Stimulated activated CD8-positive, alpha-beta memory T cell treated with anti-CD3 and anti-CD28 coated beads, Interleukin-7, amount 100 ng/mL, for 48 hours (primary cell): ENCODE measurements around the gene COL8A2.

ENCODE experiments used
- DNase-seq, 2 donors: peaks; one replicate each; pipeline ENCODE4 v3.0.0-alpha.2; 2020; ENCODE audit warnings: low read depth in 1 of 2; ENCODE audit errors: extremely low read depth in 1 of 2

The COL8A2 gene

DNA sequence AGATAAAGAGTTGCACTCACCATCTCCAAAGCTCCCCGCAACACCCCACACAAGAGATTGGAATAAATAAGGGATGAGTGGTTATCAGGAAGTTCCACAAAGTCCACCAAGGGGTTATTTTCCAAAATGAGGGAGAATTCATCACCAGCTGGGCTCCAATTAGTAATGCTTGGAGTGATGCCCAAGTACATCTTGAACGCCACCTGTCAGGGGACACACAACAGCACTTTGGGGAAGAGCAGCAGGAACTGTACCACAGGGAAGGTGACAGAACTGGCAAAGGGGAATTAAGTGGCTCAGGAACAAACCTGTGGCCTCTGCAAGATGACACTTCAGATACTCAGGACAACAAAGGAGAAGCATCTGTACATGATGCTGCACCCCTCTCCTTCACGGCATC lies 12.8 kb upstream of the COL8A2 start:
- no peak for DNase-seq

DNA sequence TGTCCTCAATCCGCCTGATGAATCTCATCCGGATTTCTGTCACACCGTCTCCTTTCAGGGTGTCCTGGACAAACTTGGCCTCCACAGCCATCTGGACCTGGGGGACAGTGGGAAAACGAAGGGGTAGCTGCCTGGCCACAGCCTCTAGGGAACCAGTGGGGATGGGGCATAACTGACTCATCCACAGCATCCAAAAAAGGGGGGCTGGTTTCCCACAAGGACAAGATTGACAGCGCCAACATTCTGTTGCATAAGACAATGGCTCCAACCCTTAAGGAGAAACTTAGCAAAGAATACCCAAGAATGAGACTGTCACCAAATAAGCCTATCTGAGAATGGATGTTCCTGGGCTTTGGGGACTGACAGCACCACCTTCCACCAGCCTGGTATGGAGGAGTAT lies 12.2 kb upstream of the COL8A2 start:
- no peak for DNase-seq

DNA sequence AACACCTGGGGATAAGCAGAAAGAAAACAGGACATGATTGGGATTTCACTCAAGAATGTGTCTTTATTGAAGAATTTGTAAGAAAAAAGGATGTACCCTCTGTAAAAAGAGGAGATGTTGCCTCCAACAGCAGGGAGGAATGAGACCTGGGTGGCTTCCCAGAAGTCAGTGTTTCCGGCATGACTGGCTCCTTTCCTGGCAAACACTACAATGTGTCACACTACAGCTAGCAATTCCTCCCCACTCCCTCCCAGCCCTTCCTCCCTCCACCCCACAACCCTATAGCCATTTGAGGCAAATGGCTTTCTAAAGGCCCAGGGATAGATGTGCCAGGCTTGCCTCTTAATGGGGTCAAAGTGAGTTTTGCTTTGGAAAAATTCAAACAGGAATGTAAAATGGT lies 11.5 kb upstream of the COL8A2 start:
- DNase-seq: no peak

DNA sequence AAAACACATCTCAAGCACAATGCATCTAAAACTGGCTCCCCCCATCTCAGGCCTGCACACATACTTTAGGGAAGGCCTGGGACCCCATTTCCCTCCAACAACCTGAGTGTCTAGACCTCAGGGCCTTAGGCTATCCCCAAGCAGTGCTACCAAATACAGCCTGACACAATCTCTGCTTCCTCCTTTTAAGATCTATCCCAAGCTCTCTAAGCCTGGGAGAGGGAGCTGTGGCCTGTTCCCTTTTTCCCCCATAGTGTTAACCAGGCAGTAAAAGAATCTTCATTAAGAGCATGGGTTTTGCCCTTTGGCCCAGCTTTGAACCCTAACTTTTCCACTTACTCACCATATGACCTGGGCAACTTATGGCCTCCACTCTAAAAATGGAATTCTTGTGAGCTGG lies 10.8 kb upstream of the COL8A2 start:
- DNase-seq: no peak

DNA sequence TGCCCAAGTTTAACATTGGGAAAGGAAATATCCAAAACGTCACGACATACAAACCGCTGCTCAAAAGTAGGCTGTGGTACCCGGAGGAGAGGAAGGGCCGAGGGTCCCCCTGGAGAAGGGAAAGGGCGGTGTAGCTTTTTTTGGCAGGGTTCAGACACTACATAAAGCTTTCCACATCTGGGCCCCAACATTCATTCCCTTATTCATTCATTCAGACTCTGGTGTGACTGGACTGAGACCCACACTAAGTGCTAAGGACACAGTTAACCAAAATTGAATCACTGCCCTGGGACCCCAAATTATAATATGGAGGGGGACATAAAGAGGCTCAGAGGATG lies 10.3 kb upstream of the COL8A2 start:
- DNase-seq: no peak

DNA sequence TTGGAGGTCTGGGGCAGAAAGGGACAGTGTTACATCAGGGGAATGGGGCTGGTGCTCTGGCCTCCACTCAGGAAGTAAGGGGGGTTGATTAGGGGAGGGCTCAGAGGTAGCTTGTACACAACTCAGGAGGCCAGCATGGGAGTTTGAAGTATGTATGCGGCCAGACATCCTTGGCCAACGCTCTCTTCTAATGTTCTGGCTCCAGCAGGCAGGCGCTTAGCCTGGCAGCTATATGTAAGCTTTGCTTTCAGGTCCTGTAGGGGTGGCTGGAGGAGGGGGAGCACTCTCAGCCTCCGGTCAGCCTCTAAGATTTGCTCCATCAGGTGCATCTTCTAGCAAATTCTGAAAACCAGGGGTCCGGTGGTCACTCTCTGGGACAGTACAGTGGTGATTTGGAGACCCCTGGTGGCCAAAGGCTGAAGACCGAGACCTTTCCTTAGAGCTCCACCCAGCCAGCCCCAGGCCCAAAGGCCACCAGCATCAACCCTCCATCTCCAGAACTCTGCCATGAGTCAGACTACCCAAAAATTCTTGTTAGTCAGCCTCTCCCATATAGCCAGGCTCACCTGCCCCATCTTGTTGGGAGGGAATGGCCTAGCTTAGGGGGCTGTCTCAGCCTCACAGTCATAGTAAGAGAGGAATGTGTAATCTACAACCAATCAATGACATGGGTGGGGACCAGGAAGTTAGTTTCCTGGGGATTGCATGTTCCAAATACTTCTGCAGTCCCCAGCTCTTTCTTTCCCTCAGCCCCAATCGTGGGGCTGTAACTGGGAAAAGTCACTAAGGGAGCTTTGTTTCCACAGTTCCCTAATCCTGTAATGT lies 9.7 kb upstream of the COL8A2 start:
- DNase-seq: no peak

DNA sequence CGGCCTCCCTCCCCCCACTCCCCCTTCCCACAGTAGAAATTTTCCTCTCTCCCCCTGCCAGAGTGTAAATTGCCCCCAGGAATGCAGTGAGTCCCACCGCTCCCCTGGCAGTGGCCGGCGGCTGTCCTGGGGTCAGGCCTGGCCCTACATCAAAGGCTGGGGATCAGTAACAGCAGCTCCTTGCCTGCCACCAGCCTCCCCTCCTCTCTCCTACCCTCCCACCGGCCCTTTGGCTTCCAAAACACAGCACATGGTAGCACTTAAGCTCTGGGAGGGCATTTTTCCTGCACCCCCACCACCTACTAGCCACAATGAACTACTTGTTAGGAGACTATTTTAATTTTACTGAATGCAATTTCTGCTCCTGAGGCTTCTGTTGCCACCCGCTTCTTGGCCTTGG lies 9.0 kb upstream of the COL8A2 start:
- DNase-seq: no peak

DNA sequence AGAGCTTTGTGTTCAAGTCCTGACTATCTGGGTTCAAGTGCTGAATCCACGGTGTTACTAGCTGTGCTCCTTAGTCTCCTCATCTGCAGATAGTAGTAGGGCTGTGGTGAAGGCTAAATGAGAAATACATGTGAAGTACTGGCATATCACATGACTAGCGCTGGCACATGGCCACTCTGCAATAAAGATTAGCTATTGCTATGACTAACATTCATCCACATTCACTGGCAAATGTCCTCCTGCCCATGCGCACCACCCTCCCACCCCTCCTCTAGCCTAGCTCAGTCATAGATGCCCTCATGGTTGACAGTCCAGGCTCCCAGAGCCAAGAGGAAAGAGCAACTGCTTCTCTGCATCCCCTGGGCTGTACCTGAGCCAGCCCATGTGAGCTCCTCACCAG lies 8.5 kb upstream of the COL8A2 start:
- DNase-seq: no peak

DNA sequence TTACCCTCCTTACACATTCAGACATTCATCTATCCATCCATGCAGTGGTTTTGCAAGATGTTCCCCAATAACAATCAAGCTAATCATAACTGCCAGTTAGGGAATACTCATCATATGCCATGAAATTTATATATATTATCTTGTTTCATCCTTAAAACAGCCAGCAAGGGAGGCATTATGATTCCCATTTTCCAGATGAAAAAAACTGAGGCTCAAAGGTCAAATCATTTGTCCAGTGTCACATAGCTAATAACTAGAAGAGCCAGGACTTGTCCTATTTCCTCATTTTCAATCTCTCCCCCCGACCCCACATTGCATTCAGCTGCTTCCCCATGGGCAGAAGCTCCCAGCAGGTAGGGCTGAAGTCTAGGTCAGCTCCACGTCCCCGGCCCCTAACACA lies 7.0 kb upstream of the COL8A2 start:
- DNase-seq: no peak

DNA sequence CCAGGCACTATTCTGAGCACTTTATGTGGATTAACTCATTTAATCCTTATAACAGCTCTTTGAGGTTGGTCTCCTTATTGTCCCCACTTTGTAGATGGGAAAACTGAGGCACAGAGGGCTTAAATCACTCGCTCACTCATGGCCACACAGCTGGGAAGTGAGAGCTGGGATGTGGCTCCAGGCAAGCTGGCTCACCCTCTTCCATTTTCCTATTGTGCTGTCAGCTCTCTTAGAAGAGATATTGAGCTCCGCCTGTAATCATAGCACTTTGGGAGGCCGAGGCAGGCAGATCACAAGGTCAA lies 3.8 kb upstream of the COL8A2 start:
- DNase-seq: no peak

DNA sequence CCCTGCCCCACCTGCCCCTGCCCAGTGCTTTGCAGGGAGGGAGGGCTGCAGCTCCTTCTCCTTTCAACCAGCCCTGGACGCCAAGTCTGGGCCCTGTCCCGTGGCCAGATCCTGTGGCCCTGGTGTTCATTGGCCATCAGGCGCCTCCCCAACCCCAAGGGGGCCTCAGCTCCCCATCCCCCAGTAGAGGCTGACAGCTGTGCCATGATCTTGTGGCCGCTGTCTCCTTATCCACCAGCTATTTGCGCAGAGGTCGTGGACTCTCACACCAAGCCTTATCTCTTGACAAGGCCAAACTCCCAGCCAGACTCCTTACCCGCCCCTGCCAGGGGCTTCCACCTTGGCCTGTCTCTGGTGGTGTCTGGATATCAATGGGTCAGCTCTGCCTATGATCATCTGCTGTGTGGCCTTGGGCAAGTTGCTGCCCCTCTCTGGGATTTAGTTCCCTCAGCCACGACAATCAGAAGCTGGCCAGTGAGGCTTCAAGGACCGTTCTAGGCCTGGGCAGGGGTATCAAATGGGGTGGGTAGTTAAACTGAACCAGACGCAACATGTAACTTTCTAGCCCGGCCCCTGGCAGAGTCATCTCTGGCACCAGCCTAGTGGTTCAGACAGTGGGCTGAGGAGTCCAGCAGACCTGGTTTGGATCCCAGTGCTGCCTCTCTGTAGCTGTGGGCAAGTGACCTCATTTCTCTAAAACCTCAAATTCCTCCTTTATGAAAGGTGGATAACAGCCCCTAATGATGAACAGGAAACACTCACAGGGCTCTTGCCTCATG lies 3.3 kb upstream of the COL8A2 start:
- DNase-seq: no peak

DNA sequence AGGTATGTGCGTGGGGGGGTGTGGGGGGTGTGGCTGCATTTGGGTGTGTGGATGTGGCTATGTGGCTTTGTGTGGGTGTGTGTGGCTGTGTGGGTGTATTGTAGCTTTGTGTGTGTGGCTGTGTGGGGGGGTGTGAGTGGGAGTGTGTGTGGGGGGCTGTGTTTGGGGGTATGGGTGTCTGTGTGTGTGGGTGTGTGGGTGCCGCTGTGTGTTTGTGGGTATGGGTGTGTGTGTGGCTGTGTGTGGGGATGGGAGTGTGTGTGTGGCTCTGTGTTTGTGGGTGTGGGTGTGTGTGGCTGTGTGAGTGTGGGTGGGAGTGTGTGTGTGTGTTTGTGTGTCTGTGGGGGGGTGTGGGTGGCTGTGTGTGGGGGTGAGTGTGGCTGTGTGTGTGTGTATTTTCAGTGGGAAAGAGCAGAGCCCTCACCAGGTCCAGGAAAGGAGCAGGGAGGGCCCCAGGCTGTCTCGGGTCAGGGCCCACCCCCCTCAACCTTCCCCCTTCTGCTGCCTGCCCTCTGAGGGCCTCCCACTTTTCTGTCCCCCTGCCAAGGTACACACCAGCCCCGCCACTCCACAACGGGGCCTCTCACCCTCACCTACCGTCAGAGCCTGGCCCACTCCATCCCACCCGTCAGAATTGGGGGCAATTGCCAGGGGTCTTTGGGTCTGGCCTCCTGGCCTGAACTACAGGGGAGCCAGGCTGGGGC lies 1.9 kb upstream of the COL8A2 start:
- no peak for DNase-seq

DNA sequence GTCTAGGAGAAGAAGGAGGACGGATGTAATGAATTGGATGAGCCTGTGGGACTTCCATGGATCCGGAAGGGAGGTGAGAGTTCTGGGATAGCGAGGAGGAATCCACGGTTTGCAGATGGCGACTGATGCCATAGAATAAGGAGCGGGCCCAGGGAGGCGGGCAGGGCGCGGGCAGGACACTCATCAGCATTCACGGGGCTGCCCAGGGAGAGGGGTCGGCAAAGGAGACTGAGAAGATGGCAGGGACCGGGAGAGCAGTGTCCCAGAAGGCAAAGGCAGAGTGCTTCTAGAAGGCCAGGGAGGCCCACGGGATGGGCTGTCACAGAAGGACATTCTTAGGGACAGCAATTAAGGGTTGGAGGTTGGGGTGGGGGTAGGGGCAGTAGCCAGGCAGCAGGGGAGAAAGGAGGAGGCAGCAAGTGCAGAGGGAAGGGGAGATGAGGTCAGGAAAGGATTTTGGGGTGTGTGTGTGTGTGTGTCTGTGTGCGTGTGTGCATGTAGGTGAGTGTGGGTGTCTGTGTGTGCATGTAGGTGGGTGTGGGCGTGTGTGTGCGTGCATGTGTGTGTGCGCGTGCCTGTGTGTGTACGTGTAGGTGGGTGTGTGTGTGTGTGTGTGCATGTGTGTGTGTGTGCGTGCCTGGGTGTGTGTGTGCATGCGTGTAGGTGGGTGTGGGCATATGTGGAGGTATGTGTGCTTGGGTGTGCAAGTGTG lies 1.1 kb upstream of the COL8A2 start:
- no peak for DNase-seq

DNA sequence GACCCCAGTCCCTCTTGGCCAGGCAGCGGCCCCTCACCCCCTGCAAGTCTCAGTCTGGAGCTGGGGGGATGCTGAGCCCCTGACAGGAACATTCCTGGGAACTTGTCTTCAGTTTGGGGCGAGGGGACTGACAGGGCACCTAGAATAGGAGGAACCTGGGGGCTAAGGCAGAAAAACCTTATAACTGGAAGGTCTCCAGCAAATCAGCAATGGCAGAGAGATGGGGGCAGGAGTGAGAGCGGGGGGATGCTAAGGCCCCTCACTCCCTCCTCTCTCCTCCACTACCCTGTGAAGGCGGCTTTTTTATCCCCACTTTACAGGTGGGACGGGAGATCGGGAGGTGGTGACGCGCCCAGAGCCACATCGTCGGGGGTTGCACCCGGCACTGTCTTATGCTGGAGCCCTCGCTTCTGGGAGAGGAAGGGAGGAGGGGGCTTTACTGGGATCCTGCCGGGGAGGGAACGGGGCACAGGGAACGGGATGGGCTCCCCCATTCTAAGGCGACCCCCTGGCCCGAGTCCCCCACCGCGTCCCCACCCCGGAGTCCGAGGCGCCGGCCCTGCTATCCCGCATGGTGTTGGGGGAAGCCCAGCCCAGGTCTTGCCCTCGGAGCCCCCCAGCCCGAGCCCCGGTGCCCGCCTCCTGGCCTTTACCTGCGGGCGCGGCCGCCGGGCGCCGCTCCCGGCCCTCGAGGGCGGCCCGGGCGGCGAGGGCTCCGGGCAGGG lies 456 bp downstream of the COL8A2 start:
- no peak for DNase-seq

DNA sequence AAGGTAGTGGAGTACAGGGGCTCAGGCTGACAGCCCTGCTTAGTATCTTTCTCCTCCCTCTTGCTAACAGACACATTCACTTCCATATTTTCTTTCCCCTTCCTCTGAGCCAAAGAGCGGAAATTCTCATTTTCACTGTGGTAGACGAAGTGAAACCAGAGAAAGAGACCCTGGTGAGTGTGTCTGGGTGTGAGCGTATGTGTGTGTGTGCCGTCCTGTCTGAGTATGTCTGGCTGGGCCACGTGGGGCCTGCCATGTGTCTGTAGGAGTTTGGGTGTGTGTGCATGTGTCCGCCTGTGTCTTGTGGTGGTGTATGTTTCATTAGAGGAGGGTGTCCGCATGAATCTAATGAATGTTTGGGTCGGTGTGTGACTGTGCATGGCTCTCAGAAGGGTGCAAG lies 1.7 kb downstream of the COL8A2 start:
- no peak for DNase-seq

DNA sequence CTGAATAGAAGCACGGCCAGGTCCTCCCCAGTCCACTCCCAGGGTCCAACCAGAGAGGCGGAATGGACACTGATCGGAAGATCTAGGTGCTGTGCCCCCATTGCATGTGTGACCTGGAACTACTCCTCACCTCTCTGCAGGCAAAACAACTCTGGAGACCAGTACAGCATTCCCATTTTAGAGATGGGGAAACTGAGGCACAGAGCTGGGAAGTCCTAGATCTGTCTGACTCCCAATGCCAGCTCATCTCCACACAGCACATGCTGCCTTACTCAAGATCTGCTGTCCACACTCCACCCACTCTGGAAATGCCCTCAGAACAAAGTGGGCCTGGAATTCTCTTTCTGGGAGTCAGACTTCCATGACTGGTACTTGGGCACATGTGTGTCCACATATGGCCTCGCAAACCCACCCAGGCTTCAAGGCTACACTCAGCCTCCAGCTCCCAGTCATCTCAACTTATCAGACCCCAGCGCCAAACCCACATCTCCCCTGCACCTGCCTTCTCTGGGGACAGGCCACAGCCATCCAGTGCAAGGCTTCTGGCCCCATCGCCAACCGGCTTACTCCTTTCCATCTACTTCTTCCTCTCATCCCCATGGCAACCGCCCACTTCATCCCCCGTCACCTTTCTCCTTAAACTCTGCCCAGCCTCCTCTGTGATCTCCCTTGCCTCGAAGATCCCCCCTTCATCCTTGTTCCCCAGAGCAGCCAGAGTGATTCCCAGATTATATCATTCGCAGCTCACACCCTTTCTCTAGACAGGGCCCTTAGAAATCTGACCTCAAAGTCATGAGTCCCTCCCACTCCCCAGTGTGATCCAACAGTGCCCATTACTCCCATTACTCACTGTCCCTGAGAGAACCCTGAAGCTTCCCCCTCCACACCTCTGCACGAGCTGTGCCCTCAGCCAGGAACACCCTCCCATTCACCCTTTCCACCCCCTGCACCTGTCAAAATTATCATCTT lies 2.7 kb downstream of the COL8A2 start:
- no peak for DNase-seq

DNA sequence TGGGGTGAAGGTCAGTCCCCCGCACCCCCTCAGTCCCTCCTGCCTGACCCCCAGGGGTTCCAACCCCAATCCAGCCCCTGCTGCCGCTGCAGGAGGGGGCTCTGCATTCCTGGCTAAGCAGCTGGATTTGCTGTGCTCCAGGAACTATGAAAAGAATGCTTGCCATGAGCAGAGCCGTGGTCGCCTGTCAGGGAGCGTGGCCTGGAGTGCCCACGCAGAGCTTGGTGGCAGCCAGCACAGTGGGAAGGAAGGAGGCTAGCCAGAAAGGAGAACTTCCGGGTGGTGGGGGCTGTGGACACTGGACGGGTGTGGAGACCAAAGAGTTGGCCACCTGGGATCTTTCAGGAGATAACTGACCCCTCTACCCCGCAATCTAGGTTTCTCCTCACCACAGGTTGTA lies 5.6 kb downstream of the COL8A2 start:
- DNase-seq: no peak

DNA sequence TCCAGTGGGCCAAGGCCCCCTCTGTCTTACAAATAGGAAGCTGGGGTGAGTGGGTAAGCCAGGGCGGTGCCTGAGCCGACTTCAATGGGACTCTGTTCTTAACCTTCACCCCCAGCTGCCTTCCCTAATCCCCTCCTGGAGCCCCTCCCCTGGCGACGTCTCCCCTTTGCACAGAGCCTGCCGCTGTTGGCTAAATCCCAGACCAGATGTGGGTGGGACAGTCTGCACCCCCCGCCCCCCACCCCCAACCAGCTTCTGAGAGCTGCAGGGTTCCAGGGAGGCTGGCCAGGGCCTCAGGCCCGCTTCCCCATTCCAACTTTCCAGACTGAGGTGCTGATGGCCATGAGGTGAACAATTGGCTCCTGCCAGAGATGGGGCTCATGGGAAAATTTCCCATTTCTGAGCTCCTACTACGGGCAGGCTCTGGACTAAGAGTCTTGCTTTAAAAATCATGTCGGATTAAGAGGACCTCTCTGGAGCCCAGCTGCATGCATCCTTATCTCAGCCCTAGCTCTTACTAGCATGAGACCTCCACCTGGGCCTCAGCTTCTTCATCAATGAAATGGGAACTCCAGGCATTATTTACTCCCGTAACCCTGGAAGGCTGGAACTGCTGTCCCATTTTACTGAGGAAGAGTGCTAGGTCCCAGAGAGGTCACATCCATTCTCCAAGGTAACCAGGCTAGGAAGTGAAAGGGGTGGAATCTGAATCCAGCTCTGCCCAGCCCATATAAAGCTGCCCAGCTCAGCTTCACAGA lies 6.4 kb downstream of the COL8A2 start:
- DNase-seq: no peak

DNA sequence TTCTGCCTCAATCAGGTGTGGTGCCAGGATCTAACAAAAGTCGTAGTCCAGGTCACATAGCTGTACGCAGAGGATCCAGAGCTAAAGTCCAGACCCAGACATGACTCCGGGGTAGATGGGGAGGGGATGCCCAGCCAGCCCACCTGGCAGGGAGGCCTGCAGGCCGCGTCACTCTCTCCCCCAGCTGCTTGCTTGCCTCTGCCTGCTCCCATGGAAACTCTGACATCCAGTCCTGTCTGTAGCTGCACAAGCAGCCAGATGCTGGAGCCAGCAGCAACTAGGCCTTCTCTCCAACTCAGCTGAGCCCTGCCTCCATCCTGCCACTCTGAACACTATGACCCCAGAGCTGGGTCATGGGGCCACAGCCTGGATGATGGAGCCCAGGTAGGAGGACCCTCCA lies 8.1 kb downstream of the COL8A2 start:
- no peak for DNase-seq
